GM10248 (cell line): Measurements from ENCODE around the gene MCM5.

Experiments used
- CTCF ChIA-PET: fragments of 300-600 bp; sonication (Branson Sonifier 250); formaldehyde crosslinking; extraction: SDS; loops from one replicate; lab custom pipeline; 2021; ENCODE audit warnings: antibody characterized with exemption; lab: Yijun Ruan, JAX
- POLR2A ChIA-PET: fragments of 350-650 bp; sonication (Branson Sonifier 250); formaldehyde crosslinking; extraction: SDS; loops from one replicate; lab custom pipeline; 2020; ENCODE audit warnings: antibody characterized with exemption; lab: Yijun Ruan, JAX
- DNase-seq: peaks from one replicate; pipeline ENCODE4 v3.0.0; 2012; ENCODE audit errors: extremely low spot score
- TF ChIP-seq, protein P1 (sequence below): IDR thresholded peaks from 2 replicates; pipeline ENCODE4 v1.5.1; 2012; ENCODE audit warnings: mild to moderate bottlenecking, low read depth; ENCODE audit errors: extremely low read depth, missing control alignments, control extremely low read depth

Gene MCM5

DNA sequence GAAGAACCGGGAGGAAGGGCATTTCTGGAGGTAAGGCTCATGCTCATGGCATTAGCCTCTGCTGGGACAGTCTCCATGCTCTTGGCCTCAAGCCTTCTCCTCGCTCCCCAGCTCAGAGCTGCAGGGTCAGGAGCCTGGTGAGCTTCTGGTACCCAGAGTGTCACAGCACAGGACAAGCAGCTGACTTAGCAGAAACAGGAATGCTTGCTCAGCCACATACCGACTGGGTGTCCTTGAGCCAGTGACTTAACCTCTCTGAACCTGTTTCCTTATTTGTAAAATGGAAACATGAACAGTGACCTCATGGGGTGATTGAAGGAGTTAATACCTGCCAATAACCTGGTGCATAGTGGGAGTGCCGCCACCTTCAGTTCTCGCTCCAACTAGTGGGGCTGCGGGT lies 72.5 kb downstream of the MCM5 start:
- no peak for DNase-seq
- POLR2A ChIA-PET, result no interaction called here
- CTCF ChIA-PET, result no interaction called here
- TF ChIP-seq, protein P1, sequence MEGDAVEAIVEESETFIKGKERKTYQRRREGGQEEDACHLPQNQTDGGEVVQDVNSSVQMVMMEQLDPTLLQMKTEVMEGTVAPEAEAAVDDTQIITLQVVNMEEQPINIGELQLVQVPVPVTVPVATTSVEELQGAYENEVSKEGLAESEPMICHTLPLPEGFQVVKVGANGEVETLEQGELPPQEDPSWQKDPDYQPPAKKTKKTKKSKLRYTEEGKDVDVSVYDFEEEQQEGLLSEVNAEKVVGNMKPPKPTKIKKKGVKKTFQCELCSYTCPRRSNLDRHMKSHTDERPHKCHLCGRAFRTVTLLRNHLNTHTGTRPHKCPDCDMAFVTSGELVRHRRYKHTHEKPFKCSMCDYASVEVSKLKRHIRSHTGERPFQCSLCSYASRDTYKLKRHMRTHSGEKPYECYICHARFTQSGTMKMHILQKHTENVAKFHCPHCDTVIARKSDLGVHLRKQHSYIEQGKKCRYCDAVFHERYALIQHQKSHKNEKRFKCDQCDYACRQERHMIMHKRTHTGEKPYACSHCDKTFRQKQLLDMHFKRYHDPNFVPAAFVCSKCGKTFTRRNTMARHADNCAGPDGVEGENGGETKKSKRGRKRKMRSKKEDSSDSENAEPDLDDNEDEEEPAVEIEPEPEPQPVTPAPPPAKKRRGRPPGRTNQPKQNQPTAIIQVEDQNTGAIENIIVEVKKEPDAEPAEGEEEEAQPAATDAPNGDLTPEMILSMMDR, result no peak

DNA sequence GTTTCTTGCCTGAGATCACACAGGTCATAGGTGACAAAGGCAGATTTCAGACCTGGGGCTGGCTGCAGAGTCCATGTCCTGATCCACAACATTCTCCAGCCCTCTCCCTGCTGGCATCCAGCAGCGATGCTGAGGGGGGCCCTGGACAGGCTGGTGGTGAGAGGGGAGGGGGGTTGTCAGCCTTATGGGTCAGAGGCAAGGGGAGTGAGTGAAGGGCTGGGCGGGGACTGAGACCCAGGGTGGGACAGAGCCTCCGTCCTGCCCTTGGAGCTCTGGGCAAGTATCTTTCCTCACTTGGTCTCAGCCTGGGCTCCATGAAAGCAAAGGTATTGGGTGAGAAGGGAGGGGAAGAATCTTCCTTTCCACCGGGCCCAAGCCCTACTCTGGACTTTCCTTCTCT lies 74.0 kb downstream of the MCM5 start:
- CTCF ChIA-PET, result interaction anchor here (1.2 kb wide), 1 partner anchor 10 kb away, joined by 3 read pairs; no protein-coding TSS in a partner anchor
- TF ChIP-seq, protein P1, result no peak

More for the DNA sequence above, 74.0 kb downstream of the MCM5 start:
- POLR2A ChIA-PET, result no interaction called here
- DNase-seq, result no peak
